Peyer's patch (tissue), 4 donors: Measurements from ENCODE around the gene FOLR2. TPM values are rescaled to one million over a fixed set of nuclear protein-coding genes. Genes with fewer than 3 reads are reported as not detected.
A peak's percentile ranks its signal among the peaks of the same experiment; 100 is the strongest.

Experiments
- DNase-seq, 3 donors: peaks; one replicate each; pipeline ENCODE4 v3.0.0-alpha.2; 2017 to 2019
- H3K27ac ChIP-seq, 4 donors: fragments of 200-600 bp; sonication (generic); one replicate each; pipeline ENCODE4 v1.5.1; 2016 to 2019
- H3K27me3 ChIP-seq, 2 donors: fragments of 200-600 bp; sonication (generic); one replicate each; pipeline ENCODE4 v1.5.1; 2019
- H3K36me3 ChIP-seq, 3 donors: fragments of 200-600 bp; sonication (generic); one replicate each; pipeline ENCODE4 v1.5.1; 2016 to 2019
- H3K4me1 ChIP-seq, 4 donors: fragments of 200-600 bp; sonication (generic); one replicate each; pipeline ENCODE4 v1.5.1; 2016 to 2019
- H3K4me3 ChIP-seq, 4 donors: fragments of 200-600 bp; sonication (generic); 1 replicate in 3 of 4; 2 replicates in 1 of 4; pipeline ENCODE4 v1.5.1; 2016 to 2019; ENCODE audit warnings: mild to moderate bottlenecking in 1 of 4
- H3K9me3 ChIP-seq, 4 donors: fragments of 200-600 bp; sonication (generic); one replicate each; pipeline ENCODE4 v1.5.1; 2016 to 2019; ENCODE audit warnings: mild to moderate bottlenecking in 1 of 4
- POLR2A ChIP-seq, 2 donors: fragments of 450-650 bp; IDR thresholded peaks; one replicate each; pipeline ENCODE4 v1.5.1; 2017; ENCODE audit warnings: antibody characterized with exemption in 2 of 2, mild to moderate bottlenecking in 2 of 2, moderate library complexity in 2 of 2
- total RNA-seq, 4 donors: library from RNA; depleted of rRNA; stranded (reverse); fragments of >200 nt; gene quantifications; one replicate each; pipeline ENCODE4 v1.1.0, GENCODE V29; 2016
- TF ChIP-seq, protein P1 (sequence below), 6 experiments: fragments of 450-650 bp in 4 of 6; fragments of 200-600 bp in 2 of 6; sonication (generic) in 1 of 6; IDR thresholded peaks; one replicate each; pipeline ENCODE4 v1.5.1; 2017 to 2019; ENCODE audit warnings: antibody characterized with exemption in 6 of 6, mild to moderate bottlenecking in 3 of 6, moderate library complexity in 1 of 6

Gene FOLR2
- total RNA-seq, 4 donors from 2014 or later = 3.5 to 15.8 (median 8.0) TPM; not detected in 1

DNA sequence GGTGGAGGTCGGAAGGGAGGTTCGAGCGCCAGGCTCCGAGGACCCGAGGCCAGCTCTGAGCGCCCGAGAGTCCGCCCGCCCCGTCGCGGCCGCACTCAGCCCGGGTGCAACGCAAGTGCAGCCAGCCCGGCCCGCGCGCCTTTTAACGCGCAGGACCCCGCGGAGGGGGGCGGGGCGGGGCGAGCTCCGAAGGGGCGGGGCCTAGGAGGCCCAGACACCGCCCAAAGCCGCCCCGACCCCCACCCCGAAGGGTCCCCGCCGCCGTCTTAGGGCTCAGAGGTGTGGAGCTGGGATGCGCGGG, 27.4 kb downstream of the FOLR2 start, which contains the start of gene PHOX2A:
TSS of gene PHOX2A (minus strand) at position 117 of the 301 bp plus-strand sequence. CDS start 172 bp downstream, outside the sequence.
- DNase-seq = no peak
- H3K27ac ChIP-seq = no peak within 1 kb of the TSS
- no peaks in the 10 kb centered on the region for H3K36me3 ChIP-seq
- H3K9me3 ChIP-seq = peaks cover 0 to 11% (median 0%) of the 10 kb centered on the region in 4 donors
- H3K27me3 ChIP-seq = peaks cover 5 to 31% of the 10 kb centered on the region in 2 donors
- peaks cover 11 to 34% (median 24%) of the 10 kb centered on the region in 4 donors for H3K4me1 ChIP-seq
- H3K4me3 ChIP-seq = peak within 1 kb of the TSS in 3 of 4 donors; percentile 6 to 22 (median 13)
- TF ChIP-seq, protein P1, sequence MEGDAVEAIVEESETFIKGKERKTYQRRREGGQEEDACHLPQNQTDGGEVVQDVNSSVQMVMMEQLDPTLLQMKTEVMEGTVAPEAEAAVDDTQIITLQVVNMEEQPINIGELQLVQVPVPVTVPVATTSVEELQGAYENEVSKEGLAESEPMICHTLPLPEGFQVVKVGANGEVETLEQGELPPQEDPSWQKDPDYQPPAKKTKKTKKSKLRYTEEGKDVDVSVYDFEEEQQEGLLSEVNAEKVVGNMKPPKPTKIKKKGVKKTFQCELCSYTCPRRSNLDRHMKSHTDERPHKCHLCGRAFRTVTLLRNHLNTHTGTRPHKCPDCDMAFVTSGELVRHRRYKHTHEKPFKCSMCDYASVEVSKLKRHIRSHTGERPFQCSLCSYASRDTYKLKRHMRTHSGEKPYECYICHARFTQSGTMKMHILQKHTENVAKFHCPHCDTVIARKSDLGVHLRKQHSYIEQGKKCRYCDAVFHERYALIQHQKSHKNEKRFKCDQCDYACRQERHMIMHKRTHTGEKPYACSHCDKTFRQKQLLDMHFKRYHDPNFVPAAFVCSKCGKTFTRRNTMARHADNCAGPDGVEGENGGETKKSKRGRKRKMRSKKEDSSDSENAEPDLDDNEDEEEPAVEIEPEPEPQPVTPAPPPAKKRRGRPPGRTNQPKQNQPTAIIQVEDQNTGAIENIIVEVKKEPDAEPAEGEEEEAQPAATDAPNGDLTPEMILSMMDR (IDR thresholded peaks at IDR 0.05) = no peak
- TF ChIP-seq POLR2A (IDR thresholded peaks at IDR 0.05) = no peak

DNA sequence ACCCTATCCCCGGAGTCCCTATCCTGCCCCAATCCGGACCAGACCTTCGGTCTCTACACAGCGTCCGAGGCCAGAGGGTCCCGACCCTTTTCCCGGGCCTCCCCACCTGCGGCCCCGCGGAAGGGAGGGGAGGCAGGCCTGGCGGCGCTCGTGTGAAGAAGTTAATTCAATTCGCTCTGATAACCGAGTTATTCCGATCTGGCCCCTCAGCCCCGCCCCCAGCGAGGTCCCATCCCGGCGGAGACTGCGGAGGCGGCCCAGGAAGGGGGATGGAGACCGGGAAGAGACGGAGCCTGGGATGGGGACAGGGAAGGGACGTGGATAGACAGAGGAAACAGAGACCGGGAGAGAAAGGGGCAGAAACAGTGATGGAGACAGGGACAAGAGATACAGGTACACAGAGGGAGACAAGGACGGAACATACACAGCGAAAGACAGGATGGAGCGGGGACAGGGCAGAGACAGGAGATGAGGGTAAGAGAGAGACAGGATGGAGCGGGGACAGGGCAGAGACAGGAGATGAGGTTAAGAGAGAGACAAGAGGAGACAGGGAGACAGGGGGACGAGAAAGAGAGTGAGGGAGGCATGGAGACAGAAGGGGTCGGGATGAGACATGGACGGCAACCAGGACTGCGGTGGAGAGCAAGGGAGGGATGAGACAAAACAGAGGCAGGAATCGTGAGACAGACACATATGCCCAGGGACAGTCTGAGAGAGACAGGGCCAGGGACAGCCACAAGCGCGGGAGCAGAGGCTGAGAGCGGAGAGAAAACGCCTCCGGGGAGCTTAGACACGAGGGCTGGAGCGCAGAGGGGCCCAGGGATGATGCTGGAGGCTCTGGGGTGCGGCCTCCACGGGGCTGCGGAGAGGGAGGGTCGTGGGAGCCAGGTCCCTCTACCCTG, 28.0 kb downstream of the FOLR2 start:
- H3K4me3 ChIP-seq = peak overlapping the region in 3 of 4 donors; percentile 6 to 22 (median 13)
- H3K36me3 ChIP-seq = no peaks in the 10 kb centered on the region
- H3K27me3 ChIP-seq = peaks cover 5 to 31% of the 10 kb centered on the region in 2 donors
- peaks cover 0 to 11% (median 0%) of the 10 kb centered on the region in 4 donors for H3K9me3 ChIP-seq
- no peak for DNase-seq
- H3K4me1 ChIP-seq = peaks cover 6 to 28% (median 18%) of the 10 kb centered on the region in 4 donors
- TF ChIP-seq, protein P1 (IDR thresholded peaks at IDR 0.05) = no peak
- TF ChIP-seq POLR2A (IDR thresholded peaks at IDR 0.05) = no peak
- H3K27ac ChIP-seq = no peak overlapping the region

DNA sequence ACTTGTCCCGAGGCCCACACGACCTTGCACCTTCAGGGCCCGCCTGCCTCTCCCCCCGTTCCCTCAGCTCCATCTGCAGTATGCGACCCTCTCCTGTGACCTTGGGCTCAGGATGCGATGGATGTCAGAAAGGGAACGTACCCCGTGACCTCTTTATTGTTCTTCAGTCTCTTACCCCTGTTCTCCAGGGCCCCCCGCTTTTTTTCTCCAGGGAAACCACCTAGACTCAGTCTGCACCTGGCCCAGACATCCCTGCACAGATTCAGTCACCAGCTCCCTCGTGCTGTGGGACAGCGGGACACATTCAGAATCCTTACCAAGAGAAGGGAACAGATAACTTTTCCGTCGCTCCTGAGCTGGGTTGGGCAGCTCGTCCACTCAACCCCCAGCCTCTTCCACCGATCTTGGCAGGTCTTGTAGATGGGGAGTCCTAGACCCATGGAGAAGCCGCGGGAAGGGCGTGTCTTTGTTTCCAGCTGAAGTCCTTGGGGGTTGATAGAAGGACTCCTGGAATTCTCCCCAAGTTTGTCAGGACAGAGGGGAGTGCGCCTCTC, 28.7 kb downstream of the FOLR2 start:
- Histone ChIP-seq H3K9me3 (peaks cover 0 to 11% (median 0%) of the 10 kb centered on the region in 4 donors), H3K4me3 (no peak overlapping the region), H3K27ac (no peak overlapping the region), H3K4me1 (peaks cover 1 to 21% (median 12%) of the 10 kb centered on the region in 4 donors), H3K27me3 (peaks cover 5 to 31% of the 10 kb centered on the region in 2 donors), H3K36me3 (no peaks in the 10 kb centered on the region)
- no peak for DNase-seq
- no peak for TF ChIP-seq POLR2A (IDR thresholded peaks at IDR 0.05)
- TF ChIP-seq, protein P1 (IDR thresholded peaks at IDR 0.05) = no peak

DNA sequence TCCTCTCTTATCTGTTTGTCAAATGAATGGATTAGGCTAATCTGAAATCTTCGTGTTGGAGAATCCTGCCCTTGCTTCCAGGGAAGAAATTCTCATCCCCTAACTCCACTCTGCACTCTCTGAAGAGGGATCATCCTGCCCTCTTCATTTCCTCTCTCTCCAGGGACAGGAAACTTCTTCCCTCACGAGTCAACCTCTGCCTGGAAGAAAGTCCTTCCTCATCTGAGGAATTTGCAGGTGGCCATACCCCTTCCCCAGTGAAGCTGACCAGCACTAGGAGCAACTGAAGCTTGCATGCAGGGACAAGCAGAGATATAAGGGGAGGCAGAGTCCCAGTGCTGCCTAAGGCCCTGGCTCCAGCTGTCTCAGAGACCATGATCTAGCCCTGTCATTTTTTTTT, 31.0 kb downstream of the FOLR2 start:
- Histone ChIP-seq H3K4me3 (no peak overlapping the region), H3K27ac (no peak overlapping the region), H3K9me3 (peaks cover 0 to 11% (median 0%) of the 10 kb centered on the region in 4 donors), H3K27me3 (peaks cover 5 to 23% of the 10 kb centered on the region in 2 donors), H3K4me1 (peaks cover 0 to 12% (median 4%) of the 10 kb centered on the region in 4 donors), H3K36me3 (no peaks in the 10 kb centered on the region)
- no peak for DNase-seq
- TF ChIP-seq, protein P1 (IDR thresholded peaks at IDR 0.05) = no peak
- TF ChIP-seq POLR2A (IDR thresholded peaks at IDR 0.05) = no peak

DNA sequence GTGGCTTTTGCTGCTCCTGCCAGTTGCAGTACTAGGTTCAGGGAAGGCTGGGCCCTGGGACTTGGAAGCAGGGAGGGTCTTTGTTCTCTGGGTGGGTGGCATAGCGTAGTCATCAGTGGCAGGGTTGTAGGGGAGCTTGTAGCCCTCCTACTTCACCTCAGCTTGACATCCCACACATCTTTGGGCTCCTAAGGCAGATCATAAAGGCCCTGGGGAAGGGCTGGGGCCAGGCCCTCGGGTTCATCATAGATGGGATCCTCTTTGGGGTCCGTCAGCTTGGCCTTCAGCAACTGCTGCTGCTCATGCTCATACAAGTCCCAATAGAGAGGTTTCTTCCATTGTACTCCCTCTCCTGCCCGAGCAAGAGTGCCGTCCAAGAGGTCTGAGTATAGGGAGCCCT, 33.4 kb downstream of the FOLR2 start:
- no peak overlapping the region for H3K27ac ChIP-seq
- H3K36me3 ChIP-seq = no peaks in the 10 kb centered on the region
- peaks cover 0 to 2% of the 10 kb centered on the region in 2 donors for H3K27me3 ChIP-seq
- DNase-seq = no peak
- TF ChIP-seq, protein P1 (IDR thresholded peaks at IDR 0.05) = no peak
- no peak for TF ChIP-seq POLR2A (IDR thresholded peaks at IDR 0.05)
- no peaks in the 10 kb centered on the region for H3K9me3 ChIP-seq
- no peaks in the 10 kb centered on the region for H3K4me1 ChIP-seq
- H3K4me3 ChIP-seq = no peak overlapping the region
